GM12878 (cell line): ENCODE measurements around the gene ZNF574.

Source experiments
- CEBPB ChIP-seq, 2 experiments: fragments of 150-350 bp in 1 of 2; IDR thresholded peaks; 2 replicates each; pipeline ENCODE4 v1.6.1; 2012 to 2014; ENCODE audit warnings: low read depth in 2 of 2, low read length in 2 of 2, borderline replicate concordance in 1 of 2, inconsistent platforms in 1 of 2
- CTCF ChIP-seq, 3 experiments: IDR thresholded peaks in 2 of 3; conservative IDR thresholded peaks in 1 of 3; 2 replicates each; pipeline ENCODE4 v1.5.1; 2011; ENCODE audit warnings: low read depth in 3 of 3, low read length in 3 of 3, mild to moderate bottlenecking in 3 of 3, control low read depth in 2 of 3, moderate library complexity in 2 of 3, inconsistent platforms in 1 of 3, mixed read lengths in 1 of 3; ENCODE audit not compliant: control insufficient read depth in 2 of 3, insufficient read depth in 1 of 3; ENCODE audit errors: extremely low read depth in 1 of 3
- EP300 ChIP-seq, 2 experiments: fragments of 150-350 bp in 1 of 2; IDR thresholded peaks; 2 replicates each; pipeline ENCODE4 v1.6.1; 2011 to 2012; ENCODE audit warnings: low read depth in 2 of 2, low read length in 2 of 2, borderline replicate concordance in 1 of 2, improper control_type of control experiment in 1 of 2, inconsistent platforms in 1 of 2; ENCODE audit not compliant: control insufficient read depth in 1 of 2
- FOS ChIP-seq: IDR thresholded peaks from 3 replicates; pipeline ENCODE4 v1.6.1; 2011; ENCODE audit warnings: borderline replicate concordance; ENCODE audit not compliant: insufficient read length; ENCODE audit errors: extremely low read depth
- FOXM1 ChIP-seq: IDR thresholded peaks from 2 replicates; pipeline ENCODE4 v1.6.1; 2012; ENCODE audit warnings: low read depth, mild to moderate bottlenecking, inconsistent platforms, low read length, moderate library complexity
- GABPA ChIP-seq: IDR thresholded peaks from 2 replicates; pipeline ENCODE4 v1.6.1; 2014; ENCODE audit warnings: antibody characterized with exemption, low read depth, mild to moderate bottlenecking, inconsistent platforms
- HDAC2 ChIP-seq: fragments of 200-600 bp; sonication (generic); IDR thresholded peaks from 2 replicates; pipeline ENCODE4 v1.6.1; 2017
- MLLT1 ChIP-seq: fragments of 450-650 bp; IDR thresholded peaks from 2 replicates; pipeline ENCODE4 v1.6.1; 2016; ENCODE audit warnings: mild to moderate bottlenecking
- NBN ChIP-seq: fragments of 450-650 bp; IDR thresholded peaks from 2 replicates; pipeline ENCODE4 v1.6.1; 2016
- POLR2A ChIP-seq: IDR thresholded peaks from 2 replicates; pipeline ENCODE4 v1.6.1; 2011; ENCODE audit warnings: low read depth, mild to moderate bottlenecking, low read length
- REST ChIP-seq: IDR thresholded peaks from 2 replicates; pipeline ENCODE4 v1.6.1; 2012; ENCODE audit warnings: mild to moderate bottlenecking, low read depth, low read length
- SRF ChIP-seq, 2 experiments: IDR thresholded peaks; 2 replicates each; pipeline ENCODE4 v1.6.1; 2011; ENCODE audit warnings: low read depth in 2 of 2, low read length in 2 of 2, mild to moderate bottlenecking in 1 of 2, moderate library complexity in 1 of 2
- SUZ12 ChIP-seq: fragments of 200-600 bp; sonication (generic); IDR thresholded peaks from one replicate; pipeline ENCODE4 v1.6.1; 2018; ENCODE audit warnings: antibody characterized with exemption, mild to moderate bottlenecking; ENCODE audit not compliant: unreplicated experiment
- ZBED1 ChIP-seq: IDR thresholded peaks from 2 replicates; pipeline ENCODE4 v1.6.1; 2016; ENCODE audit warnings: borderline replicate concordance

GRCh38 chr19:42111384-42111783 is 35.4 kb downstream of the ZNF574 start:
- TF ChIP-seq CEBPB (IDR thresholded peaks at IDR 0.05; ENCODE audit: borderline replicate concordance in 1 of 2, low read depth in 2 of 2, low read length in 2 of 2) = no peak
- TF ChIP-seq SUZ12 = no peak
- TF ChIP-seq CTCF (IDR thresholded peaks at IDR 0.05 in 2 of 3, conservative IDR thresholded peaks at IDR 0.05 in 1 of 3; ENCODE audit: control insufficient read depth in 2 of 3, extremely low read depth in 1 of 3, insufficient read depth in 1 of 3, low read depth in 3 of 3, low read length in 3 of 3) = no peak
- no peak for TF ChIP-seq SRF (IDR thresholded peaks at IDR 0.05; ENCODE audit: low read depth in 2 of 2, low read length in 2 of 2)
- TF ChIP-seq ZBED1 = no peak
- TF ChIP-seq NBN = no peak
- no peak for TF ChIP-seq MLLT1
- TF ChIP-seq FOS = no peak
- no peak for TF ChIP-seq EP300 (IDR thresholded peaks at IDR 0.05; ENCODE audit: borderline replicate concordance in 1 of 2, control insufficient read depth in 1 of 2, low read depth in 2 of 2, low read length in 2 of 2)
- no peak for TF ChIP-seq REST
- TF ChIP-seq HDAC2 = no peak
- no peak for TF ChIP-seq POLR2A
- no peak for TF ChIP-seq GABPA
- no peak for TF ChIP-seq FOXM1
